Right kidney (tissue), 9 donors: ENCODE results near the gene VEGFC.

Experiments
- DNase-seq: peaks from one replicate; pipeline ENCODE4 v3.0.0-alpha.2; 2016
- long read RNA-seq, 8 donors: transcript quantifications; one replicate each; lab custom pipeline, GENCODE V29; 2026

Gene VEGFC, protein sequence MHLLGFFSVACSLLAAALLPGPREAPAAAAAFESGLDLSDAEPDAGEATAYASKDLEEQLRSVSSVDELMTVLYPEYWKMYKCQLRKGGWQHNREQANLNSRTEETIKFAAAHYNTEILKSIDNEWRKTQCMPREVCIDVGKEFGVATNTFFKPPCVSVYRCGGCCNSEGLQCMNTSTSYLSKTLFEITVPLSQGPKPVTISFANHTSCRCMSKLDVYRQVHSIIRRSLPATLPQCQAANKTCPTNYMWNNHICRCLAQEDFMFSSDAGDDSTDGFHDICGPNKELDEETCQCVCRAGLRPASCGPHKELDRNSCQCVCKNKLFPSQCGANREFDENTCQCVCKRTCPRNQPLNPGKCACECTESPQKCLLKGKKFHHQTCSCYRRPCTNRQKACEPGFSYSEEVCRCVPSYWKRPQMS
- long read RNA-seq, donor 1, transcript VEGFC-202 (7 exons, 2,064 nt), result major isoform, 7 of 7 reads
- long read RNA-seq, donor 1, partial matches to known transcripts, result 0 of 7 reads
- long read RNA-seq, donor 1, other reads (novel, unspliced or antisense), result 0 of 7 reads
- long read RNA-seq, donor 2, partial matches to known transcripts, result 0 of 2 reads
- long read RNA-seq, donor 2, other reads (novel, unspliced or antisense), result 0 of 2 reads
- long read RNA-seq, donor 3, partial matches to known transcripts, result 0 of 2 reads
- long read RNA-seq, donor 3, other reads (novel, unspliced or antisense), result 0 of 2 reads
- long read RNA-seq, donor 4, transcript VEGFC-202 (7 exons, 2,064 nt), result major isoform, 5 of 5 reads
- long read RNA-seq, donor 4, partial matches to known transcripts, result 0 of 5 reads
- long read RNA-seq, donor 4, other reads (novel, unspliced or antisense), result 0 of 5 reads
- long read RNA-seq, donor 5, transcript VEGFC-202 (7 exons, 2,064 nt), result major isoform, 11 of 11 reads
- long read RNA-seq, donor 5, partial matches to known transcripts, result 0 of 11 reads
- long read RNA-seq, donor 5, other reads (novel, unspliced or antisense), result 0 of 11 reads
- long read RNA-seq, donor 6, partial matches to known transcripts, result 0 of 3 reads
- long read RNA-seq, donor 6, other reads (novel, unspliced or antisense), result 0 of 3 reads
- long read RNA-seq, donor 7, transcript VEGFC-202 (7 exons, 2,064 nt), result major isoform, 8 of 13 reads
- long read RNA-seq, donor 7, partial matches to known transcripts, result 5 of 13 reads
- long read RNA-seq, donor 7, other reads (novel, unspliced or antisense), result 0 of 13 reads
- long read RNA-seq, donor 8, transcript VEGFC-202 (7 exons, 2,064 nt), result major isoform, 6 of 6 reads
- long read RNA-seq, donor 8, partial matches to known transcripts, result 0 of 6 reads
- long read RNA-seq, donor 8, other reads (novel, unspliced or antisense), result 0 of 6 reads

DNA sequence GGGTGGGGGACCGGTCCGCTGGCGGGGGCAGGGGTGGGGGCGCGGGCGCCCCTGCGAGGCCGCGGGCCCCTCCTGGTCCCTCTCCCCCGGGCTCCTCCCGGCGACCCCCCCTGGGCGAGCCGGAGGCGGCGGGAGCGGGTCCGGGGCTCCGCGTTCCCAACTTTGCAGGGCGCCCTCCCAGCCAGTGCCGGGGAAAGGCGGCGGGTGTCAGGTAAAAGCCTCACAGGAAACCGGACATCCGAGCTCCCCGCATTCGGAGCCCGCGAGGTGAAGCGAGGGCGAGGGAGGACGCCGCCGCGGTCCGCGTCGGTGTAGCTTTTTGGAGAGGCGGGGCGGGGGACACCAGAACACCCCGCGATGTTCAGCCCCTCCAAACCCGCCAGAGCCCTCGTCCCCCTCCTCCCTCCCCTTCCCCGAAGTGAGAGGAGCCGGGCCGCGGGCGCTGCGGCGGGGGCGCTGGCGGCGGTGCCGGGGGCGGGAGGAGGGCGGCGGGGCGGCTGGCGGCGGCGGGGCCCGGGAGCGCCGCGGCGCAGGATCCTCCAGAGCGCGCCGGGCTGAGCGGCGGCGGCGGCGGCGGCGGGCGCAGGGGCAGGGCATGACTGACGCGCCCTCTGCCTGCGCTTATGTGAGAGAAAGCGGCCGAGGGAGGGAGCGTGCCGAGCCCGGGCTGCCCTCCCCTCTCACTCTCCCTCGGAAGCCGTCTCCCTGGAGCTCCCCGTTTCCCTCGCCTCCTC is at the start of gene VEGFC:
VEGFC (minus strand) TSS at position 597 of the 734 bp plus-strand sequence. CDS start 611 bp downstream, outside the sequence.
- DNase-seq, result peak; percentile 65

DNA sequence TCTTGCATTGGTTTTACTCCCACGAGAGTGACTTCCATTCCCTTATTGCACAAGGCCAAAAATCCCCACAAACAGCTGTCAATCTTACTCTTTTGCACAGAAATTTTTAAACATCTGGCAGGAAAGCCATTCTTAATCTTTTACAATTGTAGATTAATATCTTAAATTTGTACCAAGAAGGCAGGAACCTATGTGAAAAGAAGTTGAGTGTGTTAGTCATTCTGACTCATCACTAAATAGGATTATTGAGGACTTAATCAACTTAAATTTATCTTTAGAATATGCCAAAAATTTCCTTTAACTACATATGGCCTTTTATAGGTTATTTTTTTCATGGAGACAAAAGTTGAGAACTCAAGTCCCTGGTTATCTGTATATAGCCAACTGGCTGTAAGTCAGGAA is 49.0 kb upstream of the VEGFC start:
- DNase-seq, result no peak

DNA sequence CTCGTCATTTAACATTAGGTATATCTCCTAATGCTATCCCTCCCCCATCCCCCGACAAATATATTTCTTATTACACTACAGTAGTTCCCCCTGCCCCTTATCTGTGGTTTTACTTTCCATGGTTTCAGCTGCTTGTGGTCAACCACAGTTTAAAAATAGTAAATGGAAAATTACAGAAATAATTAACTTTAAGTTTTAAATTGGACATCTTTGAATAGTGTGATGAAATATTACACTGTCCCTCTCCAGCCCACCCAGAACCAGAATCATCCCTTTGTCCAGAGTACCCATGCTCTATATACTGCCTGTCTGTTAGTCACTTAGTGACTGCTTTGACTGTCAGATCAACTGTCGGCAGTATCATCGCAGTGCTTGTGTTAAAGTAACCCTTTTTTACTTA is 47.4 kb upstream of the VEGFC start:
- no peak for DNase-seq

DNA sequence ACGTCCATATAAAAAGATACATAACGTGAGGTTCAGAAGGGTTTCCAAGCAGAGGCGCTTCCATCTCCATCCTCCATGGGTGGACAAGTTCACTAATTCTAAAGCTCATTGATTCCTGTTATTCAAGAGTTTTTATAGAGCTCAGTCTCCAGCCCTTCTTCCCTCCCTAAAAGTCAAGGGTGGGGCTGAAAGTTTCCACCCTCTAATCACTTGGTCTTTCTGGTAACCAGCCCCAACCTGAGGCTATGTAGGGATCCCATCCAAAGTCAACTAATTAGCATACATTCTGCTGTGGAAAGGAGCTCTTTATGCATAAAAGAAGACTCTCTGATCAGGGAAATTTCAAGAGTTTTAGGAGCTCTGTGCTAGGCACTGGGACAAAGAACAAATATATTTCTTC is 46.9 kb upstream of the VEGFC start:
- no peak for DNase-seq

DNA sequence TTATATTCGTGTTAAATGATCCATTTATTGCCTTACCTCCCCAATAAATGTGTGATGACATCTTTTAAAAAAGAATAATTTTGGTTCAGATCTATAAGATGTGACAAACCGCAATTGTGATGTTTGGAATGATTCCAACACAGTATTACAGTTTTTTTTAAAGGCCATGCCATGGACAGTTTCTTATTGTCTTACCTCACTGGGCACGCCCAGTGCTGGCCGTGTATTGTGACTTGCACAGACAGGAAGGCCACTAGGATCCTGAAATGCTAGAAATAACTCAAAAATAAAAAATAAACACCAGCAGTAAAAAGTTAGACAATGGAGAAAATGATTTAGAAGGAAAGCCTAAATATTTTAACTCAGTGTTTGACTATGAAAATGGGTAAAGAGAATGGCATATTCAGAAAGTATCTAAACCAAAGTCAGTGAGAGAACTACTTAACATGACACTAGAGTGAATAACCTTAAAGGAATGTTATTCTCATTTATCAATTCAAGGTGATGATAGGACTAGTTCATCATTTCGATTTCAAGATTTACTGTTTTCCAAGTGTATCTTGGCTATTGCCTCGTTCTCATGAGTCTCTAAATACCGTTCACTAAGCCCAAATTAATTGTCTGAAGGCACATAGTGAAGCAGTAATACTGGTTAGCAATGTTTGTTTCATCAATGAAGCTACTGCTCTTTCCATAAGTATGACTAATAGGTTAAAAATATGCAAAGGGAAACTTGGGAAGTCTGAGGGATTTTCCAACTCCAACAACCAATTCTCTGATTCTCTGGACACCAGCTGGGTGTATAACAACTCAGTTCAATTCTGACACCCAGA is 46.1 kb upstream of the VEGFC start:
- DNase-seq, result no peak

DNA sequence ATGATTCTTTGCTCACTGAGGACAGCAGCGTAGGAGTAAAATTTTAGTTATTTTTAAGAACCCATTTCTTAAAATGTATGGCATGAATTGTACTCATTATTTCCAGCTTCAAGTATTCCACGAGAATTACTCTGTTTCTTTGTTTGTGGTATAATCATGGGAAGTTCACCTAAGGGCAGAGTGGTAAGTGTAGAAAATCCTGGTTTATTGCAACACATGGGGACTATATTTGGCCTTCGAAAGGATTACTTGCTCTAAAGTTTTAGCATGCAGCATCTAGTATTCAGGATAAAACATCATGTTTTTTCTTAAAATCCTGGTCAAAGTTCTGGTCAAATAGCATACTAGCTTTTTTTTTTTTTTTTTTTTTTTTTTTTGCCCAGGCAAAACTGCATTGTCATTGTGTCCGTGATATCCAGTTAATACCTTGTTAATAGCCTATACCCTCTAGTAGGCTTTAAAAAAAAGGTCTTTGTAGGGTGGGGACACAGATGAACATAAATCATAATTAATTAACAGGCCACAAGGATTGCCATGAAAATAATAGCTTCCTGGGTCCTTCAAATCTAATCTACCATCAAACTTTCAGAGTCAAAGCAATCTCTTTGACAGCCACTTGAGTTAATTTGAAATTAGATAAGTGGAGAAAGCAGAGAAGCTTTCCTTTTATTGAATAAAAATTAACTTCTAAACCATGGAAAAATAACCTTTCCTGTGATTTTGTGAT is 44.6 kb upstream of the VEGFC start:
- no peak for DNase-seq

DNA sequence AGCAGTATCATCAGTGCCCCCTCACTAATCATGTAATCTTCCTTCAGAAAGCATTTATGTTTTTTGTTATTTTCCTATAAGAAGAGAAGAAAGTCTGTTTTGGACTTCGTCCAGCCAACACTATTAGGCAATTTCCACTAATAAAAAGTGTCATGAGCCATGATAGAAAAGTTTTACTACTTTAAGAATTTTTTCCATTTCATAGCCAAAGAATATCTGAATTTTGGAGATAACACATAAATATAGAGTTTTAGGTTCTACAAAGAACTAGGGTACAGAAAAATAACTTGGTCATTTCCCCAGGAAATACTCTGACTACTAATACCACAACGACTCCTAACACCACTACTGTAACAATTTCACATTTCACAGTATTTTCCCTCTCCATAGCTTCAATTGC is 41.8 kb upstream of the VEGFC start:
- no peak for DNase-seq

DNA sequence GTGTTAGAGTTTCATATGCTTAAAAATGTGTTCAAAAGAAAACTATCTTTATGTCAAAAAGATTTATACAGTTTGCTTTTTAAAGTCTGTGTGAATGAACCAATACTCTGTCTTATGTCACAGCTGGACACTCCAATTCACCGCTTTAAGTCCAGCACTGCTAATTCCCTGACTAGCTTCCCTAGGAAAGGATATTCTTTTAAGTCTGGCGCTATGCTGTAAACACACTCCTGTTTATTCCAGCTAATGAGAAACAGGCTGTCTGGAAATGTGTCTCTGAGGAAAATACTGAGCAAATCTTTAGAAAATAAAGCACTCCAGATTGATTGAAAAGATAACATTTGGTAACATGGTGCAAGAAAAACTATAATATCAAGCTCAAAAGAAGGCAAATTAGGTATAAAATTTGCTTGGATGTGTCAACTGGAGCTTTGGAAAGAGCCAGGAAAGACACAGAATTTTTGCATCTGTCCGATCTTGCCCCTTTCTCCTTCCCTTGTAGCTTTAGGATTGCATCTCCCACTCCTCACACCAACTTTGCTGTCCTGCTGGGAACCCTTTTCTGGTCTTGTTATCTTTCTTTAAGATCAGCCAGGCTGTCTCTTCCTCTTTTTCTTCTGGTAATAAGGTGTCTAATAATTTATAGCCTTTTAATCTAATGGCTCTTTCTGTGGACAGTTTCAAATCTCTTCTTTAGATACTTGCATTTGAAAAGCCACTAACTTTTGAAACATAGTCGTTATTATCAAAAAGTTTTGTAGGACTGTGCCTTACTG is 40.9 kb upstream of the VEGFC start:
- no peak for DNase-seq

DNA sequence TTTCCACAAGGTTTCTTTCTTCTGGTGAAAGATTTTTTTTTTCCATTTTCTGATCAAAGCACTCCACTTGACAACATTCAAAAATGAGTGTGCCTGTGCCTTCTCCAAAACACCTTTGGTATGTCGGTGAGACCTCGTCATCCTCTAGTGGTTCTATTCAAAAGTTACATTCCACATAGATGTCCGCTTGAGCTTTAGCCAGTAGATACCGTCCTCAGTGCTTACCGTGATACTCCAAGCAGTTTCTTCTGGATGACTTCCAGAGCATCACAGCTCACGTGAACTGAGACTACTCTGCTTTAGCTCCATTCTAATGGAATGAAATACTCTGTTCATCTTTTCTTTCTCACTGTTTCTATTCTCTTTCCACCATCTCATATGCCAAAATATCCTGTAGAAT is 38.2 kb upstream of the VEGFC start:
- no peak for DNase-seq

DNA sequence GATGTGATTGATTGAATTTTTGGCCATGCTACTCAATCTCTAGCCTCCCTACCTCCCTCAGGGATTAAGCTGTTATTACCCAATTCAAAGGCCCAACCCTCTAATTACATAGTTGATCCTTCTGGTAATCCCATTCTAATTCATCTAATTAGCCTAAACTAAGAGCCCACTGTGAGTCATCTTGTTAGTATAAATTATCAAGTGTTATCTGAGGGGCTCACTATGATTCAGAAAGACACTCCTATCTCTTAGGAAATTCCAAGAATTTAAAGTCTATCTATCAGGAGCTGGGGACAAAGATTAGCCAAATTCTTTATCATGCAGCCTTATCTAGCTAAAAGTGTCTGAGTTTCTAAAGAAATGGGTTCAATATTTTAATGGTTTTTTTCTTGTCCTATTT is 32.9 kb upstream of the VEGFC start:
- DNase-seq, result no peak

DNA sequence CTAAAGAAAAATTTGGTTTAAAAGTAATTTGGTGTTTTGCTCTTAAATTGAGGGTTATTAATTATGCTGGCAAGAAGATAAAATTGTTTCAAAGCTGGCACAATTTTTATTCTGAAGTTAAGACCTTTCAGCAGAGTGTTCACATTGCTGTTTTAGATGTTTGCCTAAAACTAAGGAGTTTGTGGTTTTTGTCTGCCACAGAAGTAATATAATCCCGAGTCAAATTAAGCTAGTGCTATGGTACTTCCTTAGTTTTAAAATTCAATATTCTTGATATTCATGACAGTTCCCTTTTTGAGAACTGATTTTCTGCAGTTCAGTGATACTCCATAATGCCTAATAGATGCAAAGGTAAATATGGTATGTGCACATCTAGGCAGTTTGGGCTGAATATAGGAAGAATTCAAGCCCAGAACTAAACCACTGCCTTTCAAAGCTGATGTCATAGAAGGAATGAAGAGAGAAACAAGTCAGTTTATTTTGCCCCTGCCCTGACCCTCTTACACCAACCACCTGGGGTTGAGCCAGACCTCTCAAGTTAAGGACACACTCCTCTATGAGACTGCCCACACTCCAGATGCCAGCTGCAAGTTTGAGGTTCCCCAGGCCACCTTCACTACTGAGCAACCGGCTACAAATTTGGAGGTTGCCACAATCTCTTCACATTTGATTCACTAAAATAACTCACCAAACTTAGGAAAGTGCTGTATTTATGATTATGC is 32.1 kb upstream of the VEGFC start:
- DNase-seq, result no peak

DNA sequence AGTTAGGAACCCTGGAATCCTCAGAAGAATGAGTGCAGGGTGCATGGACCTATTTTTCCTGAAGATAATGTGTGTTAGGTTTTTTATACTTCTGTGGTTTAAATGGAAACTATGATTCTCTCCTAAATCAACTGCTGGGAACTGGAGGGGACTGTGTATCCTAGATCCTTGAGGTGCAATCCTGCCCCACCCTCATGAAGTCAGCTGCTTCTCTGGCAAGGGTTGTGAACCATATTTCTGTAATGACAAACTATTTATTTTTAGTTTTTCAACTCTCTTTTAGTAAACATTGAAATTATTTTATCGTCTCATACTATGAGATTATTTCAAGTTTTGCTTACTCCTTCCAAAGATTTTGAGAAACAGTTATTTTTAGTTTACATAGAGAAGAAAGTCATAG is 25.8 kb upstream of the VEGFC start:
- DNase-seq, result no peak

DNA sequence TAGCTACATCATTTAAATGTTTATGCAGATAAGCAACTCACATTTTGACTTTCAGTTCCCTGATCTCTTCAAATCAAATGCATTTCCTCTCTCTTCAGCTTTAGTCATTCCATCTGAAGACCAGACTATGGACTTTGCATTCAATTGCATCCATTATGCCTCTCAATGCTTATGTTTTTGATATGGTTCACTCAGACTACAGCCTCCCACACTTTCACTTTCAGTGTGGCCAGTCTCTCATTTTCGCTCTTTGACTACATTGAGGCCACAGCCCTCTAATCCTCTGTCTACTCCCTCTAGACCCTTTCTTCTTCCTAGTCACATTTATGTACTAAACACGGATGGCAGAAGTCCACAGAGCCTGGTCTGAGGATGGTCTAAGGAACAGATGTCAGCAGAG is 24.5 kb upstream of the VEGFC start:
- DNase-seq, result no peak

DNA sequence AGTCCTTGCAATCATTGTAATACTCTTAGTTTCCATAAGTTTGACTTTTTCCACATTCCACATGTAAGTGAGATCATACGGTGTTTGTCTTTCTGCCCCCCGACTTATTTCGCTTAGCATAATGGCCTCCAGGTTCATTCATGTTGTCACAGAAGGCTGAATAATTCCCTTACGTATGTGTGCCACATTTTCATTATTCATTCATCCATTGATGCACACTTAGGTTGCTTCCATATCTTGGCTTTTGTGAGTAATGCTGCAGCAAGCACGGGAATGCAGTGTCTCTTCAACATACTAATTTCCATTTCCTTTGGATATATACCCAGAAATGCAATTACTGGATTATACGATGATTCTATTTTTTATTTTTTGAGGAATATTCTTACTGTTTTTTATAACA is 22.0 kb upstream of the VEGFC start:
- no peak for DNase-seq

DNA sequence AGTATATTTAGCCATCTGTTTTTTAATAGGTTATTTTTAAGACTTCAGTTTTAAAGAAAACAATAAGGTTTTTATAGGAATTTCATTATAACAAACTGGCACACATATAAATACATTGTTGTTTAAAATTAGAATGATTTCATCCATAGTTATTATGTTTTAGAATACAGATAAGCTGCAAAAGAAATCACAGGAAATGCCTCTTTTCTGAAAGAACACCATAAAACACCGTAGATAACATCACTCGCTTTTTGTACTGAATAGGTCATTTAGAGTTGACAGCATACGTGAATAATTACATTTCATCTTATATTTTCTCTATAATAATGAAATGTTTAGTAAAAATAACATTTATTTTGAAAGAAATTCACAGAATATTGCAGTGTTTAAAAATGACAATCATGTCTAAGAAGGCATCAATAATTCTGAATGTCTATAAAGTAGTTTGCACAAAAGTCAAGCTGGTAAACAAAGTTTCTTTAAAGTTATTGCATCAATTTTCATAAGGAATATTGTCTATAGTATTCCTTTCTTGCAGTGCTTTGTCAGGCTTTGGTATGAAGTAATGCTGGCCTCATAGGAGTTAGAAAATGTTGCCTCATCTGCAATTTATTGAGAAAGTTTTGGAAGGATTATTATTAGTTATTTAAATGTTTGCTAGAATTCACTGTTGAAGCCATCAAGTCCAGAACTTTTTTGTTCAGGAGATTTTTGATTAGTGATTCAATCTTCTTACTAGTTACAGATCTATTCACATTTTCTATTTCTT is 17.9 kb upstream of the VEGFC start:
- no peak for DNase-seq

DNA sequence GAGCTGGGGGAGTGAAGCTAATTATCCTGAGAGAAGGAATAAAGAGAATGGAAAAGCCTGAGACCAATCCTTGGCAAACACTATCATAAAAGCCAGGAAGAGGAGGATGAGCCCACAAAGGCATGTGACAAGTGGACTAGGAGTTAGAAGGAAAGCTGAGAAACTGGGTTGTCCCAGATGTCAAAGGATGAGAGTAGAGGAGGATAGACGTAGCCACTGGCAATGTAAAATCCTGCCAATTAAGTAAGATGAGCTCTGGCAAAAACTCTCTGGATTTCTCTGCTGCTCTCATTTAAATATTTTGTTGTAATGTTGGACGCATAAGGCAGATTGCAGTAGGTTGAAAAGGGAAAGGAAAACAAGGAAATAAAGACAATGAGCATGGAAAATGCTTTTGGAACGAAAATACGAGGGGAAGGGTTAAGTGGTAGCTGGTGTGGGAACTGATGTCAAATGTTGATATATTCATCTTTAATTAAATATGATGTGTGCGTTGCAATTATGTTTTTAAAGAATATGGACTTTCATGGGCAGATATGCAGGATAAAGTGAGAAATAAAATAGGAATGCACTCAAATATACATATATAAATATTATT is 14.2 kb upstream of the VEGFC start:
- DNase-seq, result no peak

DNA sequence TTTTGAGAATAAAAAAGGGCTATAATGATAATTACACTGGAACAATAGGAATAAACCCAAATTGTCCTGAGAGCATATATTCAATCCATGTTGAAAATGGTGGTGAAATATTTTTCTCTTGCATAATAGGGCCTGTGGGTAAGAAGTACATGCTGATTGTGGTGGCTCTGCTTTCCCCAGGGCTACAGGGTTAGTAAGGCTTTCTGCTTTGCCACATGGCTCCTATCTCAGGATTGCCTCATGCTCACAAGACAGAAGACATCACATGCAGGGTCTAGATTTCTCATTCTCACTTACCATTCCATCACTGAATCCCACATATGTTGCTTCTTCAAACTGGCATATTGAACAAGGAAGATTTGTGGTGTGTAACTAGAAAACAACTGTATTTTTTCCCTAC is 12.4 kb upstream of the VEGFC start:
- DNase-seq, result no peak
